Effector memory CD4-positive, alpha-beta T cell (primary cell): ENCODE data around the gene TRAPPC12.

ENCODE experiments used
- DNase-seq, 3 donors: peaks; one replicate each; pipeline ENCODE4 v3.0.0-alpha.2; 2020
- H3K27ac ChIP-seq: 2 replicates; pipeline ENCODE4 v1.7.0; 2013; ENCODE audit warnings: mild to moderate bottlenecking, low read length, moderate library complexity; ENCODE audit not compliant: insufficient read depth, poor library complexity, severe bottlenecking
- H3K27me3 ChIP-seq: replicated peaks from 2 replicates; pipeline ENCODE4 v1.7.0; 2013; ENCODE audit warnings: mild to moderate bottlenecking, low read length; ENCODE audit not compliant: insufficient read depth, control insufficient read depth, poor library complexity, severe bottlenecking
- H3K36me3 ChIP-seq: 2 replicates; pipeline ENCODE4 v1.7.0; 2013; ENCODE audit warnings: mild to moderate bottlenecking, low read length, moderate library complexity; ENCODE audit not compliant: control insufficient read depth, insufficient read depth
- H3K4me1 ChIP-seq: 2 replicates; pipeline ENCODE4 v1.7.0; 2013; ENCODE audit warnings: low read length, mild to moderate bottlenecking; ENCODE audit not compliant: control insufficient read depth, insufficient read depth, poor library complexity, severe bottlenecking
- H3K4me3 ChIP-seq: 2 replicates; pipeline ENCODE4 v1.7.0; 2013; ENCODE audit warnings: low read length, low read depth, mild to moderate bottlenecking; ENCODE audit not compliant: insufficient read depth, poor library complexity, severe bottlenecking
- H3K9me3 ChIP-seq: 2 replicates; pipeline ENCODE4 v1.7.0; 2013; ENCODE audit warnings: mild to moderate bottlenecking, low read length, moderate library complexity; ENCODE audit not compliant: control insufficient read depth

Gene TRAPPC12

GRCh38 chr2:3481011-3481400, 101.5 kb downstream of the TRAPPC12 start:
- Histone ChIP-seq H3K27ac (no peak overlapping the region), H3K4me1 (no peaks in the 10 kb centered on the region), H3K4me3 (no peak overlapping the region), H3K9me3 (no peaks in the 10 kb centered on the region), H3K36me3 (peaks cover 11% of the 10 kb centered on the region), H3K27me3 (no peaks in the 10 kb centered on the region)
- DNase-seq = no peak

DNA sequence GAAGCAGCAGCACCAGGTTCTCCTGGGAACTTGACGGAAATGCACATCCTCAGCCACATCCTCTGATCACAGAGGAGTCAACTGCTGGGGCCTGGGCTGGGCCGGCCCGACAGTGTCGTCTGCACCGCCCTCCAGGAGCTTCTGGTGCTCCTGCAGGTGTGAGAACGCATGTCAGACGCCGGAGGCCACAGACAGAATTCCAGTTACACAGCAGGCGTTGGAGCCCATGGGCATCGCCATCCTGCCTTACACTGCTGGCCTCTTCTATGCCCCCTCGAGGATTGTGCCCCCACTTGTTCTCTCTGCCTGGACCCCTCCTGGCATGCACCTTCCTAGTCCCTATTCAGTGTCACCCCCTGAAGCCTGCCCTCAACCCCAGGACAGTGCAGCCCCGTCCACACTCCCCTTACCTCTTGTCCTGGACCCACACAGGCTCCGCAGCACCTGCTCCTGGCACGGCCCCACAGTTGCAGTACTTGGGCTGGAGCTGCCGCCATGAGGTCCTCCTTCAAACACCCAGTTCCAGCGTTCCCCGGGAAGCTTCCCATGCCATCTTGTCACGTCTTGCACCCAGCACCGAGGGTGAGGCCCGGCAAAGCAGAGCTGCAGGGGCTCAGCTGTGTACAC, 102.4 kb downstream of the TRAPPC12 start:
- H3K9me3 ChIP-seq = no peaks in the 10 kb centered on the region
- H3K27me3 ChIP-seq = no peaks in the 10 kb centered on the region
- no peak overlapping the region for H3K27ac ChIP-seq
- H3K36me3 ChIP-seq = peaks cover 11% of the 10 kb centered on the region
- H3K4me3 ChIP-seq = no peak overlapping the region
- DNase-seq = no peak
- no peaks in the 10 kb centered on the region for H3K4me1 ChIP-seq

GRCh38 chr2:3482363-3482821, 102.9 kb downstream of the TRAPPC12 start:
- H3K27me3 ChIP-seq = no peaks in the 10 kb centered on the region
- peaks cover 11% of the 10 kb centered on the region for H3K36me3 ChIP-seq
- no peaks in the 10 kb centered on the region for H3K4me1 ChIP-seq
- H3K27ac ChIP-seq = no peak overlapping the region
- no peaks in the 10 kb centered on the region for H3K9me3 ChIP-seq
- no peak for DNase-seq
- H3K4me3 ChIP-seq = no peak overlapping the region

DNA sequence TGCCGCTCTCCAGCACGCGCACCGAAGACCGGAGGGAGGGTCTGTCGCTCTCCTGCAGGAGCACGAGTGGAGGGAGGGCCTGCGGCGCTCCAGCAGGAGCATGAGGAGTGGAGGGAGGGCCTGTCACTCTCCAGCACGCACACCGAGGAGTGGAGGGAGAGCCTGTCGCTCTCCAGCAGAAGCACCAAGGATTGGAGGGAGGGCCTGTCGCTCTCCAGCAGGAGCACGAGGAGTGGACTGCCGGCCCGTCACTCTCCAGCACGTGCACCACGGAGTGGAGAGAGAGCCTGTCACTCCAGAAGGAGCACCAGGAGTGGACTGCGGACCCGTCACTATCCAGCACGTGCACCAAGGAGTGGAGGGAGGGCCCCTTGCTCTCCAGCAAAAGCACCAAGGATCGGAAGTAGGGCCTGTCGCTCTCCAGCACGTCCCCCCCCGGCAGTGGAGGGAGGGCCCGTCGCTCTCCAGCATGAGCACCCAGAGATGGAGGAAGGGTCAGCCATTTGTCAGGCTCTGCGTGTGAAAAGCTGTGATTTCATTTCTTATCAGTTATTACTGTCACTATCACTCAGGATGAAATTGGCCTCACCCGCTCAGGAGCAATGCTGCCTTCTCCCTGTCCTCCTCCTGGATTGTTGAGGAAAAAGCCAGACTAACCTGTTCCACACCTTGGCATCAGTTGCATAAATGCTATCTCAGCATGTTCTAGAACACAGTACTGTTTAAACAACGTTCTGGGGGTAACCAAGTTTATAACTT, 103.9 kb downstream of the TRAPPC12 start:
- H3K27ac ChIP-seq = no peak overlapping the region
- no peak overlapping the region for H3K4me3 ChIP-seq
- no peaks in the 10 kb centered on the region for H3K27me3 ChIP-seq
- peaks cover 11% of the 10 kb centered on the region for H3K36me3 ChIP-seq
- no peaks in the 10 kb centered on the region for H3K4me1 ChIP-seq
- DNase-seq = no peak
- H3K9me3 ChIP-seq = no peaks in the 10 kb centered on the region

DNA sequence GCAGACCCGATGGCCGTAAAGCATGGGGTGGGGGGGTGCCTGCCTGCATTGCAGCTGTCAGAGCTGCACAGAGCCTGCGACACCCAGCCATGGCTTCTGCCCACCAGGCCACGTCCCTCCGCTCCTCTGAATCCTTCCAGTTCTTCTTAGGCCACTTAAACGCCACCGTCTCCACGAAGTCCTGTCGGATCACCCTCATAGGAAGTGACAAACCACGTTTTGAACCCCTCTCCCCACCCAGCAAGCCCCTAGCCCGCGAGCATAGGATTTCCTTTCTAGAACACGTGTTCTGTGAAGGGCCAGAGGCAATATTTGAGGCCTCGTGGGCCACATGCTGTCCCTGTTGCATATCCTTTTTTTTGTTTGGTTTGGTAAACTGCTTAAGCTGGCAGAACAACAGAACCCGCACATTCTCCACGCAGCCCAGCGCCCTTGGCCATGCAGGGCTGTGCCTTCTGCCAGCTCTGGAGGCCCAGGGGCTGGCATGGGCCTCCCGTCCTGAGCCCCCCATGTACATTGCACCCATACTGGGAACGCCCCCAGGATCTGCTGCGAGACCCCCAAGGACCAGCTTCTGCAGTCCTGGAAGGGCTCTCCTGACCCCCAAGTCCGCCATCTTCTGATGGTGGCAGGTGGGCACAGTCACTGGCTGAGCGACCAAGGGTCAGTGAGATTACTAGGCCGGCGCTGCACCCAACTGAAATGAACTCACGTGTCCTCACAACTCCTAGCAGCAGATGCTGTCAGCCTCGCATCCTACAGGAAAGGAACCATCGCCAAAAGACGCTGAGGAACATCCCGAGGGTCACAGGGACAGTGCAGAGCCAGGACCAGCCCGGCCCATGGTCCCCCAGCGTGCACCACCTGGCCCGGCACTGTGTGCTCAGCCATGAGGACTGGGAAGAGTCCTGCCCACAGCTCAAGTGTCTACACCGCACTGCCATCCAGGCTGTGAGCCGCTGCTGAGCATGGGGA, 104.8 kb downstream of the TRAPPC12 start:
- no peak overlapping the region for H3K4me3 ChIP-seq
- H3K27me3 ChIP-seq = no peaks in the 10 kb centered on the region
- no peak overlapping the region for H3K27ac ChIP-seq
- H3K4me1 ChIP-seq = no peaks in the 10 kb centered on the region
- no peak for DNase-seq
- peaks cover 3% of the 10 kb centered on the region for H3K36me3 ChIP-seq
- no peaks in the 10 kb centered on the region for H3K9me3 ChIP-seq

DNA sequence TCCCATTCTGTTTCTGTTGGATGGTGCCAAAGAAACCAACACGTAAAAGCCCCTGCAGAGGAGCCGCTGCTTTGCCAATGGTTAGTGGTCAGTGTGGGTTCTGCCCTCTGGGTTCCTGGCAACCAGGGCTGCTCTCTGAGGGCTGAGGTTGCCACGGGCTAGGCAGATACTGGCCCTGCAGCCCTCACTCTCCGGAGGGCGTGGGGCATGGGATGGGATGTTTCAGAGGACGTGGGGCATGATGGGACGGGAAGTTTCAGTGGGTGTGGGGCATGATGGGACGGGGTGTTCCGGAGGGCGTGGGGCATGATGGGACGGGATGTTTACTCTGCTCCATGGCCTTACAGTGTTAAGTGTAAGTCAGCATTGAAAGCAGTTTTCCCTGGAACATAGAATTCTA, 105.7 kb downstream of the TRAPPC12 start:
- Histone ChIP-seq H3K4me1 (no peaks in the 10 kb centered on the region), H3K9me3 (no peaks in the 10 kb centered on the region), H3K27me3 (no peaks in the 10 kb centered on the region), H3K36me3 (no peaks in the 10 kb centered on the region), H3K27ac (no peak overlapping the region), H3K4me3 (no peak overlapping the region)
- DNase-seq = no peak

DNA sequence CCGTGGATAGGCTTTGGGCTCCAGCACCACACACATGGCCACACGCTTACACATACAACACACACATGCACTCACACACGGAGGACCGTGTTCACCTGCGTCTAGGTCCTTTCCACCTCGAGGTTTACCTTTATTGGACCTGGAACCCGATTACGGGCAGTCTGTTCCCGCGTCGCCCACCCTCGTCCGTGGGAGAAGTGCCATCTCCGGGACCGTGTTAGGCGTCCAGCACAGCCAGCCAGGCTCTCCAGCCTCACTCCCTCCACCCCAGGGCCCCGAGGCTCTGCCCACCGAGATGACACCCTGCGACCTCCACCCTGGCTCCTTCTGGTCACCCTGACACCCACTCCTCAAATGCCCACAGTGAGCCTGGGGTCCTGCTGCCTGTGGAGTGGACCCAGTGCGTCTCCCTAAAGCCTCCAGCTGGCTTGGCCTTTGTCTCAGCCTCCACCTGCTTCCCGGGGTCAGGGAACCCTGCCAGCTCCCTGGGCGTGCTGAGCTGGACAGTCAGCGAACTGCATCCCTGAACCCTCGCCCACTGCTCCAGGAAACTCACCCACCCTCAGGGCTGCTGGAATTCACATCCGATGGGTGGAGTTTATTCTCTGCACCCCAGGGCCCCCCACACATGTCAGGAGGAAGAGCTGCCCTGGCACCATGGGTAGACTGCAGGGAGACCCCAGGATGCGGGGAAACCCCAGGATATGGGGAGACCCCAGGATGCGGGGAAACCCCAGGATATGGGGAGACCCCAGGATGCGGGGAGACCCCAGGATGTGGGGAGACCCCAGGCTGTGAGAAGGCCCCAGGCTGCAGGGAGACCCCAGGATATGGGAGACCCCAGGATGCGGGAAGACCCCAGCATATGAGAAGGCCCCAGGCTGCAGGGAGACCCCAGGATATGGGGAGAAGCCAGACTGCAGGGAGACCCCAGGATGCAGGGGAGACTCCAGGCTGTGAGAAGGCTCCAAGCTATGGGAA, 106.8 kb downstream of the TRAPPC12 start:
- Histone ChIP-seq H3K9me3 (no peaks in the 10 kb centered on the region), H3K4me3 (no peak overlapping the region), H3K27ac (no peak overlapping the region), H3K36me3 (no peaks in the 10 kb centered on the region), H3K4me1 (no peaks in the 10 kb centered on the region), H3K27me3 (no peaks in the 10 kb centered on the region)
- DNase-seq = no peak

DNA sequence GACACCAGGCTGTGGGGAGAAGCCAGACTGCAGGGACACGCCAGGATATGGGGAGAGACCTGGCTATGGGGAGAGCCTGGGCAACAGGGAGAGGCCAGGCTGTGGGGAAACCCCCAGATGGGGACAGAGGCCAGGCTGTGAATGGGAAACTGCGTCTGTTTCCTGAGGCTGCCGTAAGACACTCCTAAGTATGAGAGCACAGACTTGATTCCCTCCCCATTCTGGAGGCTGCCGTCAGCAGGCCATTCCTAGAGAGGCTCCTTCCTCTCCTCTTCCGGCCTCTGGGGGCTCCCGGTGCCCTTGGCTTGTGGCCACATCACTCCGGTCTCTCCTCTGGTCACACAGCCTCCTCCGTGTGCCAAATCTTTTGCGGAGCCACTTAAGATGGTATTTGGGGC, 107.5 kb downstream of the TRAPPC12 start:
- Histone ChIP-seq H3K9me3 (no peaks in the 10 kb centered on the region), H3K4me3 (no peak overlapping the region), H3K27me3 (no peaks in the 10 kb centered on the region), H3K27ac (no peak overlapping the region), H3K36me3 (no peaks in the 10 kb centered on the region), H3K4me1 (no peaks in the 10 kb centered on the region)
- DNase-seq = no peak

GRCh38 chr2:3487432-3487831, 107.9 kb downstream of the TRAPPC12 start:
- Histone ChIP-seq H3K36me3 (no peaks in the 10 kb centered on the region), H3K4me1 (no peaks in the 10 kb centered on the region), H3K27ac (no peak overlapping the region), H3K27me3 (no peaks in the 10 kb centered on the region), H3K9me3 (no peaks in the 10 kb centered on the region), H3K4me3 (no peak overlapping the region)
- DNase-seq = no peak
